ENCODE measurements around the gene EYS.

- TF ChIP-seq POLR2A (IDR thresholded peaks at IDR 0.05) (no peak), CTCF (IDR thresholded peaks at IDR 0.05) (no peak)
Measured at GRCh38 chr6:65436281-65436680, 270.7 kb downstream of the EYS start.

All from breast epithelium (tissue), 3 donors.